ENCODE results near the gene JMJD1C.
A peak's percentile ranks its signal among the peaks of the same experiment; 100 is the strongest.

Gene JMJD1C

DNA sequence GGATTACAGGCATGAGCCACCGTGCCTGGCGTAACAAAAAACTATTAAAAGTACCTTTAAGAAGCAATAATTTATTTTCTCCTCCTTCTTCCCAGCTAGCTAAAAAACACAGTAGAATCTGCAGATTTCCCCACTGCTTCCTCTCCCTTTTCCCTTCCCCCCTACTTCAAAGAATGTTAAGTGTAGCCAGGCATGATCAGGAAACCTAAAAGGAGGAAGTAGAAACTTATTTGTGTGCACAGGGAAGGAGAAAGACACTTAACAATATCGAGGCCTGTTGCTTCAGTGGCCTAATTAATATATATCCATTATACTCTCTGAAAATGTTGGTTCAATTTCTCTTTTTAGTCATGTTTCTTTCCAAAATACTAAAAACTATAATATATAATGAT lies 204.9 kb downstream of the JMJD1C start:
- TF ChIP-seq TAF1 (IDR thresholded peaks at IDR 0.05; ENCODE audit: borderline replicate concordance, low read depth, low read length) (no peak), POLR2AphosphoS5 (IDR thresholded peaks at IDR 0.05; ENCODE audit: low read depth, low read length) (no peak), POLR2A (IDR thresholded peaks at IDR 0.05; ENCODE audit: low read depth, low read length) (no peak)
- FAIRE-seq, result peak; percentile 80
- DNase-seq (ENCODE audit: insufficient read length), result no peak

DNA sequence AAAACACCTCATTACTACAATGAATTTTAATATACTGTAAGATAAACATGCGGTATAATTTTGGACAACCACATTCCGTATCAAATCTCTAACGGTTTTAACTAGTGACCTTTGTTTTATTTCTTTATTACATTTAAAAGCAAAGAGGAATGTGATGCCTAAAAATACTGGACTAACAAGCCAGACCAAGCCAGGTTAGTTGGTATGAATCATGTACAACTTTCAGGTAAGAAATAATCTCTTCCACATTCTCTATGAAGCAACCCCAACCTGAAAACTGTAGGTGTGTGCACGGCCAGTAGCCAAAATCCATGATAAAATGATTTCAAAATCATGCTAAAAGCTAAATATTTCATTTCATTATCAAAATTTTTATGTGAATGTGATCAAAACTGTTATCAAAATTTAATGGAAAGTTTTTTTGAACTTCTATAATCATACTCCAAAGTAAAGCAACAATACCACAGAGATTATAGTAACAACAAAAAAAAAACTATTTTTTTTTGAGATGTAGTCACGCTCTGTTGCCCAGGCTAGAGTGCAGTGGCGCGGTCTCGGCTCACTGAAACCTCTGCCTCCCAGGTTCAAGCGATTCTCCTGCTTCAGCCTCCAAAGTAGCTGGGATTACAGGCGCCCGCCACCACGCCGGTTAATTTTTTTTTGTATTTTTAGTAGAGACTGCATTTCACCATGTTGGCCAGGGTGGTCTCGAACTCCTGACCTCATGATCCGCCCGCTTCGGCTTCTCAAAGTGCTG lies 205.5 kb downstream of the JMJD1C start:
- TF ChIP-seq POLR2A (IDR thresholded peaks at IDR 0.05; ENCODE audit: low read depth, low read length) (no peak), POLR2AphosphoS5 (IDR thresholded peaks at IDR 0.05; ENCODE audit: low read depth, low read length) (no peak), TAF1 (IDR thresholded peaks at IDR 0.05; ENCODE audit: borderline replicate concordance, low read depth, low read length) (no peak)
- FAIRE-seq (peak; percentile 60), DNase-seq (ENCODE audit: insufficient read length) (no peak)

DNA sequence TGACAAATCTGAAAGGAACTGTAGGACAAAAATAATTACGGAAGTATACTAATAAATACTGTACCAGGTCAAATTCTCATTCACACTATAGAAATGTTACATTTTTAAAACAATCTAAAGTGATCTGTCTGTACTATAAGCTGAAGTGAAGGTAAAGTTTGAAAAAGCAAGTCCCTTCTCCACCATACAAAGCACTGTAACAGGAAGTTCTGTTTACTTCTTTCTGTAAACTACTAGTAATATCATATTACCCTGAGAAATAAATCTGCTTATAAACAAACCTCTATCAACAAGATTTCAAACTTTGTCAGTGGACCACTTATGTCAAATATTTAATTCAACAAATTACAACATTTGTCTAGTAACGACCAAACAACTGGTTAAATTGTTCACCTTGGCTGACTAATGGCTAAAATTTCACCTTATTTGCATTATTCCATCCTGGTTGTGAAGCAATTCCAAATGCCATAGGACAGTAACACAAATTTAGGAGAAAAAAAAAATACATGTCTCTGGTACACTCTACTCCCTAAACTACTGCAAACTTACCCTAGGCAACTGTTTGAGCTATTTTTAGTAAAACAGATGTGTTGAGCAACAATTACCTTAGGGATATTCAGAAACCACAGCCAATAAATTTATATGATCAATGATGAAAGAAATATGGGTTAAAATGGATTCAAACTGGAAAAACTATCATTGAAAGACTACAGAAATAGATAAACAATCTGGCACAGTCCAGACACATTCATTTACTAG lies 206.7 kb downstream of the JMJD1C start:
- FAIRE-seq (peak; percentile 79), DNase-seq (ENCODE audit: insufficient read length) (no peak)
- no peak for TF ChIP-seq POLR2AphosphoS5 (IDR thresholded peaks at IDR 0.05; ENCODE audit: low read depth, low read length)

DNA sequence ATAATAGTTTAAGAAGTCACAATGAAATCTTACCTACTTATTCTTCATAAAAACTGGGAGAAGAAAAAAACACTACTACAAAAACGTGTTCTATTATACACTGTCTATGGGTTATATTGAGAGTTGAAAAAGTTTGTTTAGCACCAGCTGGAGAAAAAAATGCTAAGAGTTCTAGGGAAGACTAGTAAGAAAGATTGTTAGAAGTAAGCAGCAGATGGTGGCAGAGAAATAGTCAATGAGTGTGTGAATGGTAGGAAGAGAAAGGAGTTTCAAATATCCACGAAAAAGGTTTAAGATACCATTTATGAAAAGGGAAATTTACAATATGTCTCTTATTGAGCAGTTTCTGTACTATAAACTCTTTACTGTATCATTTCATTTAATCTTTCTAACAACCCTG lies 208.0 kb downstream of the JMJD1C start:
- no peak for FAIRE-seq

DNA sequence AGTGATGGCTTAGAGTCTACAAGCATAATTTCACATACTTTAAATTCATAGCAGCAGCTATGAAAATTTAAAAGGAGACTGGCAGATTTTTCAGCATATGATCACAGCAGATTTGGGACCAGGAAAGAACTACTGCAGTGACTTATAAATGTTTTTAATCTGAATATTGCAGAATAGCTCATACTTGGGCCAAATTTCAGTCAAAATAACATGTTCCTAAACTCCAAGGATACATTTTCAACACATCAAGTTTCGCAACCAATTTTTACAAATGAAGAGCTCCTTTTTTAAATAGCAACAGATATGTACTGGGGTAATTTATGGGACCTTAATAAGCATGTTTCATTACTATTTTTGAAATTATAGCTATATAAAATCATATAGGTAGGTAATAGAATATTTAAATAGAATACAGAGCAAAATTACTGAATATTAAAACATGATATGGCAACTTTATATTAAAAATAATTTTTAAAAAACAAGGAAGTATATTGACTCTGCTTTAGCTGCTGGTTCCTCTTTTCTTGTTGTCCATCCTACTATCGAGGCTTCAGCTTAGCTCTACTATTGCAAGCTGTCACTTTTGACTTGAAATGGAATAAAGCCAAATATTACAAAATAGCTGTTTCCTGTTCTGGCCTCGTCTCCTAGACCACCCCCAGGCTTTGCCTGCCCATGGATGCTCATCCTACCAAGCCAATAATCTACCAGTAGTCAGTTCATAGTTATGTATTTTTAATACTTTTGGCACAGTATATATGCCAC lies 209.6 kb downstream of the JMJD1C start:
- DNase-seq (ENCODE audit: insufficient read length), result no peak
- no peak for TF ChIP-seq TAF1 (IDR thresholded peaks at IDR 0.05; ENCODE audit: borderline replicate concordance, low read depth, low read length)
- FAIRE-seq, result peak; percentile 14

More for the DNA sequence above, 208.0 kb downstream of the JMJD1C start:
- no peak for DNase-seq (ENCODE audit: insufficient read length)
- TF ChIP-seq POLR2A (IDR thresholded peaks at IDR 0.05; ENCODE audit: low read depth, low read length) (no peak), TAF1 (IDR thresholded peaks at IDR 0.05; ENCODE audit: borderline replicate concordance, low read depth, low read length) (no peak), POLR2AphosphoS5 (IDR thresholded peaks at IDR 0.05; ENCODE audit: low read depth, low read length) (no peak)

DNA sequence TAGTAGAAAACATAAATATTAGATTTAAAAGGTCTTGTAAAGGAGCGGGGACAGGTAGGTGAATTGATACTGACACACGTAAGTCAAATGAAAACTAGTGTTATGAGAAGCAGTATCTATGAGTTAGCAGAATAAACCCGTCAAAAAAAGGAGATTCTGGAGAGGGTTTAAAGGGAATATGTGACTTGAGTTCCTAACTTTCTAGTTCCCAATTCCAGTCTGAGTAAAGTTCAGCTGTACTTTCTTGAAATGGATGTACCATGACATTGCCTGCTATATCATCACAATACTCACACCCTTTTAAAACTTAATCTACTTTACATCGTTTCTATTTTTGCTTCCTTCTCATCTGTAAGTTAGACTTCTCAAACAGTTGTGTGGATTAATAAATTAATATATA lies 210.5 kb downstream of the JMJD1C start:
- no peak for FAIRE-seq
- no peak for DNase-seq (ENCODE audit: insufficient read length)

DNA sequence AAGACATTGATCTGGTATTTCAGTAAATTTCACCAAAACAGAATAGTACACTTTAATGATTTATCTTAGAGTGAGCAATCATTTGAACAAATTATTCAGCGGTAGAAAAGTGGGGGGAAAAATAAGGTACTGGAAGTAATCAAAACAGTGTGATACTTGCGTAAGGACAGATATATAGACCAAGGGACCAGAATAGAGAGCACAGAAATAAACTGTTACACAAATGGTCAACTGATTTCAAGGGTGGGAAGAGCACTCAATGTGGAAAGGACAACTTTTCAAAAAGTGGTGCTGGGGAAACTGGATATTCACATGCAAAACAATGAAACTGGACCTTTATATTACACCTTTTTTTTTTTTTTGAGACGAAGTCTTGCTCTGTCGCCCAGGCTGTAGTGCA lies 212.7 kb downstream of the JMJD1C start:
- DNase-seq (ENCODE audit: insufficient read length), result no peak
- no peak for FAIRE-seq
- TF ChIP-seq POLR2A (IDR thresholded peaks at IDR 0.05; ENCODE audit: low read depth, low read length) (no peak), POLR2AphosphoS5 (IDR thresholded peaks at IDR 0.05; ENCODE audit: low read depth, low read length) (no peak)

More for the DNA sequence above, 210.5 kb downstream of the JMJD1C start:
- TF ChIP-seq TAF1 (IDR thresholded peaks at IDR 0.05; ENCODE audit: borderline replicate concordance, low read depth, low read length) (no peak), POLR2AphosphoS5 (IDR thresholded peaks at IDR 0.05; ENCODE audit: low read depth, low read length) (no peak), POLR2A (IDR thresholded peaks at IDR 0.05; ENCODE audit: low read depth, low read length) (no peak)

DNA sequence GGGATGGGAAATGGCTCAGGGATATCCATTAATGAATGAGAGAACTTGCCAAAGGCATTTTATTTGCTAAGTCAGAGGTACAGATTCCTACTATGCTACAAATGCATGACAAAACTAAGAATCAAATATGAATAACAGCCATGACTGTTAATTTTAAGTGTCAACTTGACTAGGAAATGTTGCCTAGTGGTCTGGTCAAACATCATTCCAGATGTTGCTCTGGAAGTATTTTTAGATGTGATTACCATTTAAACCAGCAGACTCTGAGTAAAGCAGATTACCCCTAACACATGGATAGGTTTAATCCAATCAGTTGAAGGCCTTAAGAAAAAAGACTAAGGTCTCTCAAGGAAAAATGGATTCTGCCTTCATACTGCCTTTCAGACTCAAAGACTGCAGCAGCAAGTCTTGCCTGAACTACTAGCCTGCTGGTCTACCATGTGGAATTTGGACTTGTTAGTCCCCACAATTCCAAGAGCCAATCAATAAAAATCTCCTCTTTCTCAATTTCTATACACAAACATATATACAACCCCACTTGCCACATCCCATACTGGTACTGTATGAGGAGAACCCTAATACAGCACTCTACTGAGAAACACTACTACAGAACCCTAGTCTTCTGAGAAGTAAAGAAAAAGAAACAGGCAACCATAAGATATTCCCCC lies 213.5 kb downstream of the JMJD1C start:
- no peak for FAIRE-seq
- TF ChIP-seq TAF1 (IDR thresholded peaks at IDR 0.05; ENCODE audit: borderline replicate concordance, low read depth, low read length) (no peak), POLR2AphosphoS5 (IDR thresholded peaks at IDR 0.05; ENCODE audit: low read depth, low read length) (no peak), POLR2A (IDR thresholded peaks at IDR 0.05; ENCODE audit: low read depth, low read length) (no peak)
- DNase-seq (ENCODE audit: insufficient read length), result no peak

DNA sequence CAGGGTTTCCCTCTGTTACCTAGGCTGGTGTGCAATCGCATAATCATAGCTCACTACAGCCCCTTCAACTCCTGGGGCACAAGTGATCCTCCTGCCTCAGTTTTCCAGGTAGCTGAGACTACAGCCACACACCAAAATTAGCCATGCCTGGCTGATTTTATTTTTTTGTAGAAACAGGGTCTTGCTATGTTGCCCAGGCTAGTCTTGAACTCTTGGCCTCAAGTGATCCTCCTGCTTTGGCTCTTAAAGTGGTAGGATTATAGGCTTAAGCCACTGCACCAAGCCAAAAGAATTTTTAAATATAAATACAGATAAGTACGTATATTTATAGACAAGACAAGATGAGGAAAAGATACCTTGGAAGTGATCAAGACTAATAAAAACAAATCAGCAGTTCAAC lies 215.7 kb downstream of the JMJD1C start:
- no peak for TF ChIP-seq POLR2A (IDR thresholded peaks at IDR 0.05; ENCODE audit: low read depth, low read length)
- no peak for TF ChIP-seq POLR2AphosphoS5 (IDR thresholded peaks at IDR 0.05; ENCODE audit: low read depth, low read length)
- TF ChIP-seq TAF1 (IDR thresholded peaks at IDR 0.05; ENCODE audit: borderline replicate concordance, low read depth, low read length), result no peak
- no peak for FAIRE-seq
- DNase-seq (ENCODE audit: insufficient read length), result no peak

DNA sequence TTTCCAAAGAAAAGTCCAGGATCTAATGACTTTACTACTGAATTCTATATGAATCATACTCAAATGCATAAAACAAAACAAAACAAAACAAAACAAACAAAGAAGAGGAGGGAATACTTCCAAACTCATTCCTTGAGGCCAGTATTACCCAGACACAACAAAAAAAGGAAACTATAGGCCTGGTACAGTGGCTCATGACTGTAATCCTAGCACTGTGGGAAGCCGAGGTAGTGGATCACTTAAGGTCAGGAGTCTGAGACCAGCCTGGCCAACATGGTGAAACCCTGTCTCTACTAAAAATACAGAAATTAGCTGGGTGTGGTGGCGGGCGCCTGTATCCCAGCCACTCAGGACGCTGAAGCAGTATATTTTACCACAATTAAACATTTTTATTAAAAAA lies 218.0 kb downstream of the JMJD1C start:
- no peak for TF ChIP-seq TAF1 (IDR thresholded peaks at IDR 0.05; ENCODE audit: borderline replicate concordance, low read depth, low read length)
- TF ChIP-seq POLR2AphosphoS5 (IDR thresholded peaks at IDR 0.05; ENCODE audit: low read depth, low read length), result no peak
- TF ChIP-seq POLR2A (IDR thresholded peaks at IDR 0.05; ENCODE audit: low read depth, low read length), result no peak
- no peak for DNase-seq (ENCODE audit: insufficient read length)
- no peak for FAIRE-seq

DNA sequence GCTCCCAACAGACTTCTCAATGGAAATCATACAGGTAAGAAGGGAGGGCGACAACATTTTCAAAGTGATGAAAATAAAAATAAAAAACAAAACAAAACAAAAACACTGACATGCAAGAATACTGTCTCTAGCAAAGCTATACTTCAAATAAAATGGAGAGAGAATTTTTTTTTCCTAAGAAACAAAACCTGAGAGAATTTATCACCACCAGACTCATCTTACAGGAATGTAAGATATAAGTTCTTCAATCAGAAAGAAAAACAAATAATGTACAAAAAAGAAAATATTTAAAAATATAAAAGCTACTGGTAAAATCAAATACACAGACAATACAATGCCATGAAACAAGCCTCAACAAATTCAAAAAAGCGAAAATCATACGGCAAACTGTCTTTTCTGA lies 219.4 kb downstream of the JMJD1C start:
- TF ChIP-seq POLR2AphosphoS5 (IDR thresholded peaks at IDR 0.05; ENCODE audit: low read depth, low read length) (no peak), TAF1 (IDR thresholded peaks at IDR 0.05; ENCODE audit: borderline replicate concordance, low read depth, low read length) (no peak), POLR2A (IDR thresholded peaks at IDR 0.05; ENCODE audit: low read depth, low read length) (no peak)

More for the DNA sequence above, 219.4 kb downstream of the JMJD1C start:
- DNase-seq (ENCODE audit: insufficient read length) (no peak), FAIRE-seq (no peak)
